ENCODE measurements around the gene ATG9A. TPM values are rescaled to one million over a fixed set of nuclear protein-coding genes. Genes with fewer than 3 reads are reported as not detected.
A peak's percentile ranks its signal among the peaks of the same experiment; 100 is the strongest.

The ATG9A gene
- total and polyA plus RNA-seq, 9 of the 15 experiments (the other 6 are each of a cell fraction or from before 2014, with no cell fraction given): 0.25 to 65.6 (median 23.4) TPM

DNA sequence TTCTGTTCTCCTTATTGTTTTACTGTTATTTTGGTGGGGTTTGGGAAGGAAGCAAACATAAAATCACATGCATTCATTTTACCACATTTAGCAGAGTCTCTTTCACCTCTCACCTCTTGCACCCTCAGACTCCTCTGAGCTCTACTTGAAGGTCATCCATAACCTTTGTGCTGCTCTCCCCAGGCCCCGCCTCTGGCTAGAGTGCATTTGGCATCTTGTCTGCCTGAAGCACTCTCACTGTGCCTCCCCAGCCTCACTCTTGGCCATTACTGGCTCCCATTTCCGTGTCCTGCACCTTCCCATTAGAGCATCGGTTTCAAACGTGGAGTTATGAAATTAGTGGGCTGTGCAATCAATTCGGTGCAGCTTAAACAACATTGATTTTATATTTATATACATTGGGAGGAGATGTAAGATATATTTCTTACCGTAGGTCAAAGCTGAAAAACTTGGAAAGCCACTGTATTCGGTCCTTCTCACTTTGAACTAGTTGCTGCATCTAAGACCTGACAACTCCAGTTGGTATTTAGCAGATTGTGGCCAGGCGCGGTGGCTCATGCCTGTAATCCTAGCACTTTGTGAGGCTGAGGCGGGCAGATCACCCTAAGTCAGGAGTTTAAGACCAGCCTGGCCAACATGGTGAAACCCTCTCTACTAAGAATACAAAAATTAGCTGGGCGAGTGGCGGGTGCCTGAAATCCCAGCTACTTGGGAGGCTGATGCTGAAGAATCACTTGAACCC, 29.8 kb downstream of the ATG9A start (continued):
- no peak for TF ChIP-seq C11orf30 (IDR thresholded peaks at IDR 0.05; ENCODE audit: low read depth)

DNA sequence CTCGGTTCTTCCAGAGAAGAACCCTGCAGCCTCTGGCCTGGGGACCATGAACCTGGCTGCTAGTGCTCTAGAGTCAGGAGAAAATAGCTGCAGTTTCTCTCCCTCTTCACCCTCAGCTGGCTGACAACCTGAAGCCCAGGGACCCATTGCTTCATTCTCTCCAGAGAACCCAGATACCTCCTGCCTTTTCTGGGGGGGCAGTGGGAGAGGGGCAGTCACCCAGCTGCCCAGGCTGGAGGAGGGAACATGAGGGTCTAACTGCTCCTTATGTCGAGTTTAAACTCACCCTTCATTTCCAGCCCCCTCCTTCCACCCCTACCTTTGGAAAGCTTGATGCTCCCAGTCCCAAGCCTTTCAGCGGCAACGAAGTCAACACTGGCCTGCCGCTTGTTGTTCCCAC, 30.5 kb downstream of the ATG9A start:
- Histone ChIP-seq H3K27ac (ENCODE audit: extremely low read depth, low read depth, low read length) (no peak overlapping the region), H3K79me2 (ENCODE audit: control insufficient read depth, insufficient read depth, low read length) (no peaks in the 10 kb centered on the region), H2AFZ (ENCODE audit: low read depth, low read length) (peak overlapping the region; percentile 45; the same call in 1 of the 2 replicates), H4K20me1 (replicated peaks; ENCODE audit: control insufficient read depth, insufficient read depth, low read length) (no peaks in the 10 kb centered on the region), H3K27me3 (ENCODE audit: control insufficient read depth in 2 of 2, insufficient read depth in 2 of 2, low read length in 2 of 2) (no peaks in the 10 kb centered on the region), H3K36me3 (ENCODE audit: control insufficient read depth, insufficient read depth, low read length) (no peaks in the 10 kb centered on the region), H3K9me3 (replicated peaks; ENCODE audit: control insufficient read depth, insufficient read depth, low read depth, low read length) (no peaks in the 10 kb centered on the region), H3K4me2 (ENCODE audit: insufficient read depth, low read length) (no peak overlapping the region), H3K4me1 (replicated peaks in 1 of 2; ENCODE audit: control insufficient read depth in 2 of 2, insufficient read depth in 2 of 2, low read length in 2 of 2) (no peaks in the 10 kb centered on the region), H3K9ac (ENCODE audit: insufficient read depth in 1 of 2, low read depth in 2 of 2, low read length in 2 of 2) (no peak overlapping the region), H3K9me1 (ENCODE audit: control insufficient read depth, insufficient read depth, low read length) (no peaks in the 10 kb centered on the region), H3K4me3 (no peak overlapping the region)
- in situ Hi-C loops (cut with MboI): no loop called here
- 41% methylated on average over 5 of the region's 5 CpGs for WGBS (ENCODE audit: insufficient coverage, low coverage, missing lambda C conversion rate)
- no TSS peak for BruUV-seq (replicated peaks)
- ChIA-PET CTCF (ENCODE audit: low intra/inter-chr PET ratio) (no interaction called here), POLR2A (no interaction called here)
- ATAC-seq (no peak), DNase-seq (ENCODE audit: extremely low read depth in 1 of 4, low spot score in 3 of 4) (no peak), FAIRE-seq (no peak)
- intact Hi-C loops (cut with micrococcal nuclease): no loop called here
- TF ChIP-seq GABPB1 (CRISPR knock-in tag; IDR thresholded peaks at IDR 0.05) (no peak), ZNF431 (CRISPR knock-in tag; IDR thresholded peaks at IDR 0.05) (no peak), PHB2 (IDR thresholded peaks at IDR 0.05; ENCODE audit: low read depth) (no peak), ZNF586 (CRISPR knock-in tag; conservative IDR thresholded peaks at IDR 0.05) (no peak), ZNF224 (CRISPR knock-in tag; IDR thresholded peaks at IDR 0.05) (no peak), TAF9B (IDR thresholded peaks at IDR 0.05; ENCODE audit: partially characterized antibody) (no peak), SMAD3 (CRISPR knock-in tag; conservative IDR thresholded peaks at IDR 0.05) (no peak), RBM22 (IDR thresholded peaks at IDR 0.05; ENCODE audit: low read depth, low read length, poor library complexity, severe bottlenecking) (no peak), ILF3 (IDR thresholded peaks at IDR 0.05; ENCODE audit: borderline replicate concordance) (no peak), BRD4 (IDR thresholded peaks at IDR 0.05) (no peak), ELF4 (CRISPR knock-in tag; IDR thresholded peaks at IDR 0.05) (no peak), IFI16 (CRISPR knock-in tag; IDR thresholded peaks at IDR 0.05) (no peak), PRPF4 (IDR thresholded peaks at IDR 0.05; ENCODE audit: insufficient read depth, low read depth, low read length, poor library complexity, severe bottlenecking) (no peak)
- TF ChIP-seq, protein P1, sequence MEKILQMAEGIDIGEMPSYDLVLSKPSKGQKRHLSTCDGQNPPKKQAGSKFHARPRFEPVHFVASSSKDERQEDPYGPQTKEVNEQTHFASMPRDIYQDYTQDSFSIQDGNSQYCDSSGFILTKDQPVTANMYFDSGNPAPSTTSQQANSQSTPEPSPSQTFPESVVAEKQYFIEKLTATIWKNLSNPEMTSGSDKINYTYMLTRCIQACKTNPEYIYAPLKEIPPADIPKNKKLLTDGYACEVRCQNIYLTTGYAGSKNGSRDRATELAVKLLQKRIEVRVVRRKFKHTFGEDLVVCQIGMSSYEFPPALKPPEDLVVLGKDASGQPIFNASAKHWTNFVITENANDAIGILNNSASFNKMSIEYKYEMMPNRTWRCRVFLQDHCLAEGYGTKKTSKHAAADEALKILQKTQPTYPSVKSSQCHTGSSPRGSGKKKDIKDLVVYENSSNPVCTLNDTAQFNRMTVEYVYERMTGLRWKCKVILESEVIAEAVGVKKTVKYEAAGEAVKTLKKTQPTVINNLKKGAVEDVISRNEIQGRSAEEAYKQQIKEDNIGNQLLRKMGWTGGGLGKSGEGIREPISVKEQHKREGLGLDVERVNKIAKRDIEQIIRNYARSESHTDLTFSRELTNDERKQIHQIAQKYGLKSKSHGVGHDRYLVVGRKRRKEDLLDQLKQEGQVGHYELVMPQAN (IDR thresholded peaks at IDR 0.05; ENCODE audit: borderline replicate concordance): no peak
- TF ChIP-seq, protein P2, sequence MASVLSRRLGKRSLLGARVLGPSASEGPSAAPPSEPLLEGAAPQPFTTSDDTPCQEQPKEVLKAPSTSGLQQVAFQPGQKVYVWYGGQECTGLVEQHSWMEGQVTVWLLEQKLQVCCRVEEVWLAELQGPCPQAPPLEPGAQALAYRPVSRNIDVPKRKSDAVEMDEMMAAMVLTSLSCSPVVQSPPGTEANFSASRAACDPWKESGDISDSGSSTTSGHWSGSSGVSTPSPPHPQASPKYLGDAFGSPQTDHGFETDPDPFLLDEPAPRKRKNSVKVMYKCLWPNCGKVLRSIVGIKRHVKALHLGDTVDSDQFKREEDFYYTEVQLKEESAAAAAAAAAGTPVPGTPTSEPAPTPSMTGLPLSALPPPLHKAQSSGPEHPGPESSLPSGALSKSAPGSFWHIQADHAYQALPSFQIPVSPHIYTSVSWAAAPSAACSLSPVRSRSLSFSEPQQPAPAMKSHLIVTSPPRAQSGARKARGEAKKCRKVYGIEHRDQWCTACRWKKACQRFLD (CRISPR knock-in tag; IDR thresholded peaks at IDR 0.05): no peak
- TF ChIP-seq, protein P3, sequence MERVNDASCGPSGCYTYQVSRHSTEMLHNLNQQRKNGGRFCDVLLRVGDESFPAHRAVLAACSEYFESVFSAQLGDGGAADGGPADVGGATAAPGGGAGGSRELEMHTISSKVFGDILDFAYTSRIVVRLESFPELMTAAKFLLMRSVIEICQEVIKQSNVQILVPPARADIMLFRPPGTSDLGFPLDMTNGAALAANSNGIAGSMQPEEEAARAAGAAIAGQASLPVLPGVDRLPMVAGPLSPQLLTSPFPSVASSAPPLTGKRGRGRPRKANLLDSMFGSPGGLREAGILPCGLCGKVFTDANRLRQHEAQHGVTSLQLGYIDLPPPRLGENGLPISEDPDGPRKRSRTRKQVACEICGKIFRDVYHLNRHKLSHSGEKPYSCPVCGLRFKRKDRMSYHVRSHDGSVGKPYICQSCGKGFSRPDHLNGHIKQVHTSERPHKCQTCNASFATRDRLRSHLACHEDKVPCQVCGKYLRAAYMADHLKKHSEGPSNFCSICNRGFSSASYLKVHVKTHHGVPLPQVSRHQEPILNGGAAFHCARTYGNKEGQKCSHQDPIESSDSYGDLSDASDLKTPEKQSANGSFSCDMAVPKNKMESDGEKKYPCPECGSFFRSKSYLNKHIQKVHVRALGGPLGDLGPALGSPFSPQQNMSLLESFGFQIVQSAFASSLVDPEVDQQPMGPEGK (CRISPR knock-in tag; IDR thresholded peaks at IDR 0.05; ENCODE audit: borderline replicate concordance): no peak
